Measurements from ENCODE around the gene SLC1A5.

SLC1A5 gene

DNA sequence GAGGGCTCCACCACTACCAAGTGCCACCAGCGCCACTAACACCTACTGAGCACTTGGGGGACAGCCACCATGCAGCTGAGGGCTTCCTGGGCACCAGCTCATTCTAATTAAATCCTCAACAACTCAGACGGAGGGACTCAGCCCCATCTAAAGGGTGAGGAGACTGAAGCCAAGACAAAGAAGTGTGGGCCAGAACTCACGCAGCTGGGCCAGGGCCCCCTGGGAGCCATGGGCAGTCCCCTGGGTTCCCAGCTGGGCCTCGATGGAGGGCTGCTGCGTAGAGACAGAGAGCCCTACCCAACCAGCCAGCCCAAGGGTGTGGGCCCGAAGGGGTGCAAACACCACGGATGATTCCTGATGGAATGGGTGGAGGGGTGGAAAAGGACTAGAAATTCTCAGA lies 58.7 kb downstream of the SLC1A5 start:
- no peak overlapping the region for H3K4me3 ChIP-seq (ENCODE audit: low read depth, low read length)
- DNase-seq (ENCODE audit: low read depth): no peak

DNA sequence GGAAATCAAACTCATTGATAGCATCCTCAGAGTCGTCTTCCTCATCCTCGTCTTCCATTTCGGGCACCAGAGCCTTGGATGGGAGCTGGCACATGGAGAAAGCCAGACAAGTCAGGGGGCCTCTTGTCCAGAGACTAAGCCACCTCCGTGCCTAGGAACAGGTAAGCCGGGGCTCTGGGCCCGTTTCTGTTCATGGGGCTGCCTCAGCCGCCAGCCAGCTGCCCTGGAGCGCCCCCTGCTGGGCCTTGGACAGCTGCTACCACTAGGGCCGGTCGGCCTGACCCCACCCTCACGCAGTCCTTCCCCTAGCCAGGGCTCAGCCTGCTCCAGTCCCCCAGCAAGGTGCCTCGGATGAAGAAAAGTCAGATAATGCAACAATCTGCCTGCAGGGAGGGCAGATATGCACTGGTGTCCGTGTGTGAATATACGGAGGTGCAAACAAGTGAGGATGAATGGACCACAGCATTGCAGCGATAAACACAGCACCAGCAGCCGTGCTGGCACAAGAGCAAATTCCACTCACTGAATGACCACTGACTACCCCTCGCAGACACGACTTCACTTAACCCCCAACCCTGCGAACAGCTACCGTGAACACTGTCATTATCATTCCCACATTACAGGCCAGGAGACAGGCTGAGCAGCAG lies 59.6 kb downstream of the SLC1A5 start:
- DNase-seq (ENCODE audit: low read depth): no peak
- no peak overlapping the region for H3K4me3 ChIP-seq (ENCODE audit: low read depth, low read length)

- no peak for DNase-seq (ENCODE audit: low read depth)
- H3K4me3 ChIP-seq (ENCODE audit: low read depth, low read length): no peak overlapping the region
These were observed 60.2 kb downstream of the SLC1A5 start for GRCh38 chr19:46728208-46728607.

DNA sequence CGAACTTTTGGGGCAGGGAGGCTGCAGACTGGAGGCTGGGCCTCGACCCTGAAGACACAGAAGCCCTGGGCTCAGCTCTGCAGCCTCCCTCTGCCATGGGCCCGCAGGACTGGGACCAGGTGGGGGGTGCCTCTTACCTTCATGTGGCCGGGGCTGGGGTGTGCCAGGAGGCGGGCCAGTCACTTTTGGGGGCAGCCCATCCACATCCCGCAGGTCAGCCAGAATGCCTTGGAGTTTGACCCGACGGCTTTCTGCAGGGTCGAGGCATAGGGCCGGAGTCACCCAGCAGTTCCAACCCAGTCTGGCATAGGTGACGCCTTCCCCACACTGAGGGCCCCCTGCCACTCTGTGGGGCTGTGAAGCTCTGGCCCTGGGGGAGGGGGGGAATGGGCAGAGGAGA lies 60.6 kb downstream of the SLC1A5 start:
- no peak overlapping the region for H3K4me3 ChIP-seq (ENCODE audit: low read depth, low read length)
- no peak for DNase-seq (ENCODE audit: low read depth)

DNA sequence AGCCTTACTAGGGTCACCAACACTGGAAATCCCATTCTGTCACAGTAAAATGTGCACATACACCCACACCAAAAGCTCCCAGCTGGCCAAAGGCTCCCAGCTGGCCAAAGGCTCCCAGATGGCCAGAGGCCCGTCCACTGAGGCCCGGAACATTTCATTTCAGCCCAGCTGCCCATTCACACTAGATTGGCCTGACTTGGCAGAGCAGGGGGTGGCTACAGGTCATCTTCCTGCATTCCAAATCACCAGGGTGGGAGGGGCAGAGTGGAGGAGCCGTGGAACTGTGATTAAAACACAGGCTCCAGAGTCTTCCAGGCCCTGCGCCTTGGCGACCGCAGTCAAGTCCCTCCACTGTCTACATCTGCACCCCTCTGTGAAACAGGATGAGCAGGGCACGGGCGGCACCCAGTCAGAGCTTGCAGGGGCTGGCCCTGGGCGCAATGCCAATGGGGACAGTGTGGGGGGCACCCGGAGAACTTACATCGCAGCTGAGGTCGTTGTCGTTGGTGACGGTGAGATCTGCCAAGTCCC lies 61.4 kb downstream of the SLC1A5 start:
- no peak for DNase-seq (ENCODE audit: low read depth)
- no peak overlapping the region for H3K4me3 ChIP-seq (ENCODE audit: low read depth, low read length)

DNA sequence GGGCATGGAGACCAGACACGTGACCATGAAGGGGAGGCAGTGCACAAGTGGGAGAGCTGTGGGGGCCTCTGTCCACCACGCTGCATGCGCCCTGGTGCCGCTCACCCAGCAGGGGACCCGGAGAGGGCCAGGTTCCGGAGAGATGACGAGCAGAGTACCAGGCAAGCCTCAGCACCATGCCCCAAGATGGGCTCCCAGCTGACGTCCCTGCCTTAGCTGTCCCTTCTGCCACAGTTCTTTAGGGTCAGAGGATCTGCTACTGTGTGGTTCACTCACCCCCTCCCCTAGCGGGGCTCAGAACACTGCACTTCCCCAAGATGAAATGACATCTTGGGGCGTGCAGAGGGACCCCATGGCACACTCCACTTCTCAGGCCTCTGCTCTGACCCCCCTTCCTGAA lies 61.8 kb downstream of the SLC1A5 start:
- H3K4me3 ChIP-seq (ENCODE audit: low read depth, low read length): no peak overlapping the region
- no peak for DNase-seq (ENCODE audit: low read depth)

DNA sequence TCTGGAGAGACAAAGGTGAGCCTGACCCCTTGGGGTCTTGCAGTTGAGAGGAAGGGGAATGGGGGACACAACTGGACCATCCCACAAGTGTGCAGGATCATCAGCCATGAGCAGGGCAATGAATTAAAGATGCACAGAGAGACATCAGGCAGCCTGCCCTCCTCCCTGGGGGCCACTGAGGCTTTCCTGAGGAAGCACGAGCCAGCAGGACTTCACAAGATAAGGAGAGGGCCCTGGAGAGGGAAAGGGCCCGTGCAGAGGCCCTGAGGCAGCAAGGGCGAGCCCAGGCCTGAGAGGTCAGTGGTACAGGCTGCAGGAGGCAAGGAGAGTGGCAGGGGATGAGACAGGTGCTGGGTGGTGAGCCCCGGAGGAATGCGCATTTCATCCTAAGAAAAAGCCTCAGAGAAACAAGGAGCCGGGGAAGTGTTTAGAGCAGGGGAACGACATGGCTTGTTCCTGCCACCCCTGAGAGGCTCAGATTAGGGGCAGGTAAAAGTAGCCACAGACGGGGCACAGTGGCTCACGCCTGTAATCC lies 62.5 kb downstream of the SLC1A5 start:
- no peak for DNase-seq (ENCODE audit: low read depth)
- no peak overlapping the region for H3K4me3 ChIP-seq (ENCODE audit: low read depth, low read length)

GRCh38 chr19:46725036-46725820 lies 63.2 kb downstream of the SLC1A5 start:
- DNase-seq (ENCODE audit: low read depth): no peak
- no peak overlapping the region for H3K4me3 ChIP-seq (ENCODE audit: low read depth, low read length)
